ENCODE results near the gene BLZF1. TPM values are rescaled to one million over a fixed set of nuclear protein-coding genes. Genes with fewer than 3 reads are reported as not detected.

The BLZF1 gene
- total and polyA plus RNA-seq, 2 of the 8 experiments (the other 6 are each of a cell fraction or from before 2014, with no cell fraction given) = 1.8 to 10.3 TPM

- Histone ChIP-seq H3K56ac (replicated peaks; ENCODE audit: insufficient read length, low read depth, low read length) (no peak overlapping the region), H3K4me2 (ENCODE audit: insufficient read depth in 1 of 2, low read depth in 2 of 2, low read length in 2 of 2) (no peak overlapping the region), H3K9ac (replicated peaks in 1 of 4; ENCODE audit: extremely low read depth in 1 of 4, low read depth in 3 of 4, low read length in 3 of 4) (no peak overlapping the region), H3K4me3 (ENCODE audit: extremely low read depth in 1 of 4, insufficient read depth in 2 of 4, low read depth in 3 of 4, low read length in 4 of 4) (no peak overlapping the region), H3K79me2 (ENCODE audit: control insufficient read depth in 1 of 2, insufficient read depth in 2 of 2, low read length in 2 of 2) (0 out of 4 replicates have a peak, but pooled peaks cover 0 to 3% of the 10 kb centered on the region in 2 experiments), H3K36me3 (ENCODE audit: control insufficient read depth in 2 of 4, insufficient read depth in 4 of 4, low read length in 3 of 4) (no peaks in the 10 kb centered on the region), H3K27ac (ENCODE audit: low read depth, low read length) (no peak overlapping the region), H2BK5ac (ENCODE audit: low read depth, low read length) (no peak overlapping the region), H3K9me3 (ENCODE audit: insufficient read depth in 2 of 2, low read depth in 1 of 2, low read length in 1 of 2) (no peaks in the 10 kb centered on the region), H2BK15ac (ENCODE audit: low read length) (no peak overlapping the region), H4K91ac (replicated peaks; ENCODE audit: insufficient read length, low read length) (no peak overlapping the region), H3K27me3 (replicated peaks in 1 of 4; ENCODE audit: control insufficient read depth in 3 of 4, extremely low read depth in 1 of 4, insufficient read depth in 3 of 4, low read length in 3 of 4) (no peaks in the 10 kb centered on the region), H3K14ac (ENCODE audit: insufficient read length) (no peak overlapping the region), H3K23ac (ENCODE audit: insufficient read length) (no peak overlapping the region), H4K8ac (ENCODE audit: extremely low read depth, insufficient read depth, low read length) (no peak overlapping the region), H3K23me2 (ENCODE audit: low read depth, low read length) (no peaks in the 10 kb centered on the region), H2AFZ (ENCODE audit: low read length) (no peak overlapping the region), H2BK20ac (ENCODE audit: low read length) (no peak overlapping the region), H2BK12ac (ENCODE audit: low read depth, low read length) (no peak overlapping the region), H3K4ac (replicated peaks; ENCODE audit: insufficient read length, low read depth, low read length) (no peak overlapping the region), H2BK120ac (replicated peaks; ENCODE audit: low read depth, low read length) (no peak overlapping the region), H3K18ac (ENCODE audit: extremely low read depth, low read length) (no peak overlapping the region), H4K5ac (ENCODE audit: insufficient read length, low read depth, low read length) (no peak overlapping the region), H3K79me1 (ENCODE audit: low read depth, low read length) (no peaks in the 10 kb centered on the region), H3K4me1 (replicated peaks in 1 of 4; ENCODE audit: control insufficient read depth in 3 of 4, insufficient read depth in 4 of 4, low read length in 3 of 4) (no peaks in the 10 kb centered on the region), H4K20me1 (replicated peaks in 1 of 2; ENCODE audit: control insufficient read depth in 1 of 2, insufficient read depth in 2 of 2, low read length in 2 of 2) (no peaks in the 10 kb centered on the region), H2AK5ac (ENCODE audit: low read depth, low read length) (no peak overlapping the region)
- 81% methylated on average over 2 of the region's 2 CpGs; no CpG with 5 or more reads in 1 of the 2 experiments for WGBS, 2 experiments (ENCODE audit: extremely low coverage in 1 of 2, insufficient coverage in 1 of 2, insufficient read length in 1 of 2, insufficient replicate concordance in 2 of 2, low coverage in 1 of 2, low lambda C conversion rate in 2 of 2, missing lambda C conversion rate in 1 of 2)
- no peak for FAIRE-seq
- CTCF ChIA-PET (ENCODE audit: partially characterized antibody) = interaction anchor here (0.6 to 4.3 kb wide), 44 partner anchors 9 to 906 kb away, joined by 3 to 36 read pairs (median 4); partner anchors contain the start of genes BLZF1, CCDC181 and NME7
- no peak for DNase-seq (ENCODE audit: low read depth in 1 of 2, low spot score in 2 of 2)
- POLR2A ChIA-PET (ENCODE audit: partially characterized antibody) = interaction anchor here (0.7 kb wide), 1 partner anchor 236 kb away, joined by 3 read pairs; no protein-coding TSS in a partner anchor
- TF ChIP-seq ATF2 (IDR thresholded peaks at IDR 0.05; ENCODE audit: low read length) (no peak), CREB1 (IDR thresholded peaks at IDR 0.05) (no peak), RAD21 (IDR thresholded peaks at IDR 0.05 in 1 of 2, conservative IDR thresholded peaks at IDR 0.05 in 1 of 2; ENCODE audit: low read depth in 2 of 2, low read length in 2 of 2) (no peak), RFX5 (IDR thresholded peaks at IDR 0.05; ENCODE audit: borderline replicate concordance, low read depth, low read length) (no peak), JUN (IDR thresholded peaks at IDR 0.05; ENCODE audit: low read depth, low read length) (no peak), EZH2 (IDR thresholded peaks at IDR 0.05; ENCODE audit: low read depth, low read length, severe bottlenecking) (no peak), MAFK (IDR thresholded peaks at IDR 0.05; ENCODE audit: low read depth, low read length) (no peak), CTBP2 (IDR thresholded peaks at IDR 0.05; ENCODE audit: borderline replicate concordance, insufficient read depth, insufficient read length, low read length) (no peak), ASH2L (IDR thresholded peaks at IDR 0.05; ENCODE audit: low read length) (no peak), TBP (IDR thresholded peaks at IDR 0.05; ENCODE audit: low read depth, low read length) (no peak), SP4 (IDR thresholded peaks at IDR 0.05; ENCODE audit: low read length) (no peak)
Observed at GRCh38 chr1:169347688-169348382, 20.2 kb upstream of the BLZF1 start.
